ENCODE measurements around the gene POLR1B. TPM values are rescaled to one million over a fixed set of nuclear protein-coding genes. Genes with fewer than 3 reads are reported as not detected.

POLR1B gene
- total and polyA plus RNA-seq, 11 donors = 3.3 to 15.5 (median 9.0) TPM

- 93 to 98% (median 94%) methylated on average over 3 of the region's 3 CpGs for WGBS, 4 donors
- TF ChIP-seq, protein P1, sequence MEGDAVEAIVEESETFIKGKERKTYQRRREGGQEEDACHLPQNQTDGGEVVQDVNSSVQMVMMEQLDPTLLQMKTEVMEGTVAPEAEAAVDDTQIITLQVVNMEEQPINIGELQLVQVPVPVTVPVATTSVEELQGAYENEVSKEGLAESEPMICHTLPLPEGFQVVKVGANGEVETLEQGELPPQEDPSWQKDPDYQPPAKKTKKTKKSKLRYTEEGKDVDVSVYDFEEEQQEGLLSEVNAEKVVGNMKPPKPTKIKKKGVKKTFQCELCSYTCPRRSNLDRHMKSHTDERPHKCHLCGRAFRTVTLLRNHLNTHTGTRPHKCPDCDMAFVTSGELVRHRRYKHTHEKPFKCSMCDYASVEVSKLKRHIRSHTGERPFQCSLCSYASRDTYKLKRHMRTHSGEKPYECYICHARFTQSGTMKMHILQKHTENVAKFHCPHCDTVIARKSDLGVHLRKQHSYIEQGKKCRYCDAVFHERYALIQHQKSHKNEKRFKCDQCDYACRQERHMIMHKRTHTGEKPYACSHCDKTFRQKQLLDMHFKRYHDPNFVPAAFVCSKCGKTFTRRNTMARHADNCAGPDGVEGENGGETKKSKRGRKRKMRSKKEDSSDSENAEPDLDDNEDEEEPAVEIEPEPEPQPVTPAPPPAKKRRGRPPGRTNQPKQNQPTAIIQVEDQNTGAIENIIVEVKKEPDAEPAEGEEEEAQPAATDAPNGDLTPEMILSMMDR (IDR thresholded peaks at IDR 0.05) = no peak
- TF ChIP-seq POLR2A (IDR thresholded peaks at IDR 0.05) = no peak
- DNase-seq (no peak), ATAC-seq (no peak)
- Histone ChIP-seq H3K9me3 (no peaks in the 10 kb centered on the region), H3K27me3 (no peaks in the 10 kb centered on the region), H3K27ac (no peak overlapping the region), H3K4me1 (peaks cover 0 to 14% (median 3%) of the 10 kb centered on the region in 12 donors), H3K4me3 (no peak overlapping the region), H3K36me3 (no peaks in the 10 kb centered on the region)
- intact Hi-C loops (cut with DNase I) = loop anchor here in 4 of 10 donors (2.0 to 10.0 kb wide), 4 partner anchors 119 to 342 kb away; partner anchors contain the start of gene NT5DC4 (in 1 of the 4)
Measured at GRCh38 chr2:112602917-112603316, 60.7 kb downstream of the POLR1B start.

GRCh38 chr2:112603731-112604130 is 61.5 kb downstream of the POLR1B start:
- ATAC-seq (no peak), DNase-seq (no peak)
- TF ChIP-seq, protein P1 (IDR thresholded peaks at IDR 0.05) = no peak
- TF ChIP-seq POLR2A (IDR thresholded peaks at IDR 0.05) = no peak
- H3K27ac ChIP-seq = no peak overlapping the region
- H3K4me3 ChIP-seq = no peak overlapping the region
- no peaks in the 10 kb centered on the region for H3K36me3 ChIP-seq
- 78 to 97% (median 85%) methylated on average over 2 of the region's 2 CpGs for WGBS, 4 donors
- intact Hi-C loops (cut with DNase I) = loop anchor here in 4 of 10 donors (2.0 to 10.0 kb wide), 4 partner anchors 119 to 341 kb away; partner anchors contain the start of gene NT5DC4 (in 1 of the 4)
- no peaks in the 10 kb centered on the region for H3K9me3 ChIP-seq
- peaks cover 0 to 14% (median 3%) of the 10 kb centered on the region in 12 donors for H3K4me1 ChIP-seq
- H3K27me3 ChIP-seq = no peaks in the 10 kb centered on the region

- H3K36me3 ChIP-seq = no peaks in the 10 kb centered on the region
- WGBS, 4 donors = 71 to 91% (median 88%) methylated on average over 4 of the region's 4 CpGs
Measured at GRCh38 chr2:112604952-112605351, 62.7 kb downstream of the POLR1B start.

GRCh38 chr2:112605926-112606325 is 63.7 kb downstream of the POLR1B start:
- no peak overlapping the region for H3K27ac ChIP-seq
- intact Hi-C loops (cut with DNase I) = loop anchor here in 2 of 10 donors (10.0 kb wide), 1 partner anchor 339 kb away; no protein-coding TSS in a partner anchor
- TF ChIP-seq POLR2A (IDR thresholded peaks at IDR 0.05) = no peak
- TF ChIP-seq, protein P1 (IDR thresholded peaks at IDR 0.05) = no peak
- no peaks in the 10 kb centered on the region for H3K27me3 ChIP-seq
- ATAC-seq (no peak), DNase-seq (no peak)
- no peak overlapping the region for H3K4me3 ChIP-seq
- no peaks in the 10 kb centered on the region for H3K36me3 ChIP-seq
- peaks cover 0 to under 1% (median 0%) of the 10 kb centered on the region in 12 donors for H3K4me1 ChIP-seq
- WGBS, 4 donors = 80 to 91% (median 89%) methylated on average over 5 of the region's 5 CpGs
- no peaks in the 10 kb centered on the region for H3K9me3 ChIP-seq

More at GRCh38 chr2:112604952-112605351, 62.7 kb downstream of the POLR1B start:
- H3K4me3 ChIP-seq = no peak overlapping the region
- no peaks in the 10 kb centered on the region for H3K27me3 ChIP-seq
- H3K4me1 ChIP-seq = peaks cover 0 to 11% (median 2%) of the 10 kb centered on the region in 12 donors
- intact Hi-C loops (cut with DNase I) = loop anchor here in 3 of 10 donors (5.0 to 10.0 kb wide), 3 partner anchors 117 to 340 kb away; partner anchors contain the start of gene NT5DC4 (in 1 of the 3)
- DNase-seq (no peak), ATAC-seq (no peak)
- H3K9me3 ChIP-seq = no peaks in the 10 kb centered on the region
- no peak overlapping the region for H3K27ac ChIP-seq
- TF ChIP-seq POLR2A (IDR thresholded peaks at IDR 0.05) = no peak
- TF ChIP-seq, protein P1 (IDR thresholded peaks at IDR 0.05) = no peak
